IPS-18c (cell line): ENCODE data around the gene TMEM259.

Experiments used
- H3K4me3 ChIP-seq: 2 replicates; pipeline ENCODE4 v1.7.0; 2013; ENCODE audit warnings: low read depth, mild to moderate bottlenecking, low read length, moderate library complexity; ENCODE audit not compliant: insufficient read depth
- H3K9me3 ChIP-seq: one replicate; pipeline ENCODE4 v1.6.1; 2013; ENCODE audit warnings: mild to moderate bottlenecking, low read length, moderate library complexity; ENCODE audit not compliant: control insufficient read depth, insufficient read depth

Gene TMEM259

DNA sequence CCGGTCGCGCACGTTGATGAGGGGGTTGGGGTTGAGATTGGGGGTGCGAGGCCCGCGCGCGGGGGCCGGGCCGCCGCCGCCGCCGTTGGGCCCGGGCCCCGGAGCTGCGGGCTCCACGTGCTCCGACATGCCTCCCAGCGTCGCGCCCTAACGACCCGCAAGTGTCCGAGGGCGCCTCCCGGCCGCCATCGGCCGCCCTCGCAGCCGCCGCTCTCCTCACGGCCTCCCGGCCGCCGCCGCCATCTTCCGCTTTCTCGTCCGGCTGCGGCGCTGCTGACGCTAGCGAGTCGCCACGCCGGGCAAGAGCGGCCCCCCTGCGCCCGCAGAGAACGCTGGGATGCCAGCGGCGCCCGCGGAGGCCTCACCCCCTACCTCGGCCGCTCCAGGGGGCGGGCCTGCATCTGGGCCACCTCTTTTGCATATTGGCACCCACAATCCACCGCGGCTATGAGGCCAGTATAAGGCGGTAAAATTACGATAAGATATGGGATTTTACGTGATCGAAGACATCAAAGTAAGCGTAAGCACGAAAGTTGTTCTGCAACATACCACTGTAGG, at the start of gene TMEM259:
Gene TMEM259, minus strand, starts transcription at position 256 of the 558 bp plus-strand sequence. Its CDS starts 127 bp downstream, at position 129.
- peak within 1 kb of the TSS; percentile 89 for H3K4me3 ChIP-seq
- H3K9me3 ChIP-seq = no peaks in the 10 kb centered on the region

DNA sequence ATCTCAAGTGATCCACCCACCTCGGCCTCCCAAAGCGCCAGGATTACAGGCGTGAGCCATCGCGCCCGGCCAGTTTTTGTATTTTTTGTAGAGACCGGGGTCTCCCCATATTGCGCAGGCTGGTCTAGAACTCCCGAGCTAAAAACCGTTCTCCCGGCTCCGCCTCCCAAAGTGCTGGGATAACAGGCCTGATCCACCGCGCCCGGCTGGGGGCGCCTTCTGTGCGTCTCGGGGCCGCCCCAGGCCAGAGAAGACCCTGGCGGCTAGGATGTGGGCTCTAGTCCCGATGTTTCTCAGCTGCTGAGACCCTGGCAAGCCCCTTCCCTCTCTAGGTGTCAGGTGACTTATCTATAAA, 49.6 kb upstream of the TMEM259 start:
- H3K9me3 ChIP-seq = no peaks in the 10 kb centered on the region
- peak overlapping the region; percentile 56; the same call in 1 of the 2 replicates for H3K4me3 ChIP-seq

DNA sequence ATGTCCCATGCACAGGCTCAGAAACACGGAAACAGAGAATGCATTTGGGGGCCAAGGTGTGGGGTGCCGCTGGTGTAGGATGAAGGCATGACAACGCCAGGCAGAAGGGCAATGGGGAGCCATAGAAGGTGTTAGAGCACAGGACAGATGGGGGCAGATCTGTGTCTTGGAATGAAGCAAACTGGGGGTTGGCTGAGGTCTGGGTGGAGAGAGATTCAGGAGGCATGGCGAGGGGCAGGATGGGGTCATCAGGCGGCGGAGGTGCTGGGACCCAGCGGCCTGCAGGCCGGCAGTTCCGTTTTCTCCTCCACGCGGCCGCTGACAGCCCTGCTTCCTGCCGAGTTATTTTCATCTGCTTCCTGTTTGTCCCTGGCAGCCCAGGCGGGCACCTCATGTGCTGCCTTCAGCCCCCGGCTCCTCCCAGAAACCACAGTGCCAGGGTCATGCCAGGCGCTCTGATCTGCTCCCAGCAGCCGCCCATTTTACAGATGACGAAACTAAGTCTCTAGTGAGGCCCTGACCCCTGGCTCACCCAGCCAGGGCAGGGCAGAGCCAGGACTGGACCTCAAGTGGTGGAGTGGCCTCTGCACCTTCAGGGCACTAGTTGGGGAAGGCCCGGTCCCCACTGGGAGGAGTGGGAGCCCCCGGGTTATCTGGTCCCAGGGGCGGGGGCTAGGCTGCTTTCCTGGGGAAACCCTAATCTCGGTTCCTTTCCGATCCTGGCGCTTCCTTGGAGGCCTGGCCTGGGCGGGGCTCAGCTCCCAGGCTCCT, 48.3 kb upstream of the TMEM259 start:
- no peak overlapping the region for H3K4me3 ChIP-seq

DNA sequence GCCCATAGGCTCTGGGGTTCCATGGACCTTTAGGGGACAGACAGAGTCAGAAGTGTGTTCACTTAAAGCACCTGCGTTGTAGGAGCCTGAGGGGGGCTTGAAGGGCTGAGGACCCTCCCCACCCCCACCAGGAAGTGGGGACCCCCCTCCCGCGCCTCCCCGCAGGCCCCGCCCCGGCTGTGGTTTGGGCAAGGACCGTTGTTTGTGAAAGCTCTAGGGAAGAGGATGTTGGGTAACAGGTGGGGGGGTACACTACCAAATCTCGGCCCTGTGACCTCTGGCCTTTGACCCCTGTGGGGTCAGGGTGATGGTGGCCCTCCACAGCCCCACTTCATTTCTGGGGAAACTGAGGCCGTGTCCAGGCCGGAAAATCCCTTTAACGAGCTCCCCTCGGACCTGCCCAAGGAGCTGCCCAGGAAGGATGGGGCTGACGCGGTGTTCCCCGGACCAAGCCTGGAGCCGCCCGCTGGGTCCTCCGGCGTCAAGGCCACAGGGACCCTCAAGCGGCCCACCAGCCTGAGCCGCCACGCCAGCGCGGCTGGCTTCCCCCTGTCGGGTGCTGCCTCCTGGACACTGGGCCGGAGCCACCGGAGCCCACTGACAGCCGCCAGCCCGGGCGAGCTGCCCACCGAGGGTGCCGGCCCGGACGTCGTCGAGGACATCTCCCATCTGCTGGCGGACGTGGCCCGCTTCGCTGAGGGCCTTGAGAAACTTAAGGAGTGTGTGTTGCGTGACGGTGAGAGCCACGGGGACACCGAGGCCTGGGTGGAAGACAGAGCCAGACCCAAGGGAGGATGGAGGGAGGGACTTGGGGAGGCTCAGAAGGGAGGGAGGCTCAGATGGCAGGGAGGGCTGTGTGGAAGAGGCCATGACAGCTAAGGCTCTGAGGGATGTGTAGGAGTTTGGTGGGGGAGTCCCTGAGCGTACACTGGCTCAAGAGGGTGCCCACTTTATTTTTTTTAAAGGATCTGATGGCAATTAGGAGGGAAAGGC, 47.4 kb upstream of the TMEM259 start:
- no peak overlapping the region for H3K4me3 ChIP-seq
- no peaks in the 10 kb centered on the region for H3K9me3 ChIP-seq

More for the DNA sequence above, 48.3 kb upstream of the TMEM259 start:
- no peaks in the 10 kb centered on the region for H3K9me3 ChIP-seq

DNA sequence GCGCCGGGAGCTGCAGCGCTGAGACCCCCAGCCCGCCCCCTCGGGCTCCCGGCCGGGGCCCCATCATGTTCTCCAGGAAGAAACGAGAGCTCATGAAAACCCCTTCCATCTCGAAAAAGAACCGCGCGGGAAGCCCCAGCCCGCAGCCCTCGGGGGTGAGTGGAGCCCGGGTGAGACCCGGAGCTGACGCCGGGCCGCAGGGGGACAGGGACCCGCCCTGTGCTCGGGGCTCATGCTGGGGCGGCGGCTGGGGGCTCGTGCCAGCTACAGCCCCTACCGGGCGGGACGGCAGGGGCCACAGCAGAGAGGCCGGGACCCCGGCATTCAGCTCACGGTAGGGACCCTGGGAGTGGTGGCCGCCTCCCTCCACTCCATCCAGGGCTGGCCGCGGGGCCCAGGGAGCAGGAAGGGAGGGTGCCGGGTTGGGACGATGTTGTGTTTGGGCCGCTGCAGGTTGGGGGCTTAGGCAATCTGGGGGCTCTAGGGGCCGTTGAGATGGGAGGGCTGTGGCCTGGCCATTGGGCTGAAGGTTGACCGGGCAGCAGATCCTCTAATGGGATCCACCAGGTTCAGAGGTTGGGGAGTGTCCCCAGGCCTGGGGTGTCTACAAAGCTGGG, 46.5 kb upstream of the TMEM259 start:
- Histone ChIP-seq H3K9me3 (no peaks in the 10 kb centered on the region), H3K4me3 (peak overlapping the region; percentile 59)

DNA sequence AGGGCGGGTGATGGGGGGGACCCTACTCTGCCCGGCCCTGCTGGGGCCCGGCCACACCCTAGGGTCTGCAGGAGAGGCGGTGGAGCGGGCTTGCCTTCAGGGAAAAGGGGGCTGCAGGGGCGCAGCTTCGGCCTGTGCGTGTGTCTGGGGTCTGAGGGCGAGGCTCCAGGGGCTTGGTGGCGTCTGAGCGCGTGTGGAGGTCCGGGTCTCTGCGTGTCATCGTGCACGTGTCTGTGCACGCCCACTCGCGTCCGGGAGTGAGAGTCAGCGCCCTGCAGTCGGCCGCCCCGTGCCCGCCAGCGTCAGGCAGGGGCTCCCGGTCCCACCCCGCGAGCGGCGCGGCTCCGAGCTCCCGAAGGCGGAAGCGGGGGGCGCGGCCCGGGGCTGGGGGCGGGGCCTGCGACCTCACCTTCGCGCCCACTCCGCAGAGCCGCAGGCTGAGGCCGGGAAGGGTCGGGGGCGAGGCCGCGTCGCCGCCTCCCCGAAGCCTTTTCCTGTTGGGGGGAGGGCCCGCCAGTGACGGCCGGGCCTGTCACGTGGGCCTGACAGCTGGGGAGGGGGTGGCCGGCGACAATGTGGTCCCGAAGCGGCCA, 45.9 kb upstream of the TMEM259 start, which contains the start of gene ARHGAP45:
Gene ARHGAP45, plus strand, starts transcription at position 420 of the 593 bp plus-strand sequence. CDS start 239 bp downstream, outside the sequence.
- Histone ChIP-seq H3K4me3 (peak within 1 kb of the TSS; percentile 59), H3K9me3 (no peaks in the 10 kb centered on the region)

DNA sequence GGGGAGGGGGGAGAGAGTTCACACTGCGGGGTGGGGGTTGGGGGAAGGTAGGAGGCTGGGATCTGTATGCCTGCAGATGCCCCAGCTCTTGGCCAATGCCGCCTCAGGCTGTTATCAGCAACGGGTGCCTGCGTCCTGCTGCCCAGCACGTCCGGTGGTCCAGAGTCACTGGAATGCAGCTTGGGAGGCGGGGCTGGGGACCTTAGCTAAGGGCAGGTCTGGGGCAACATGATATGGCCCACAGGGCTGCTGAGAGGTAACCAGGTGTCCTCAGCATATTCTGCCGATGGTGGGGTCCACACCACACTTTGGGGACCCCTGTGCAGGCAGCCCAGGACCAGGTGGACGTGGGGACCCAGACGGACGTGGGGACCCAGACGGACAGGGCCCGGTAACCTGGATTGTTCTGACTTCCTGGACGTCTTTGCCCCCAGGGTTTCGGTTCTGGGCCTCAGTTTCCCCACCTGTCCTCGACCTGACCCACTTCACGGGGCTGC, 45.4 kb upstream of the TMEM259 start:
- H3K4me3 ChIP-seq = 0 out of 2 replicates have a peak overlapping the region, but pooled peaks have one; percentile 59
- H3K9me3 ChIP-seq = no peaks in the 10 kb centered on the region

DNA sequence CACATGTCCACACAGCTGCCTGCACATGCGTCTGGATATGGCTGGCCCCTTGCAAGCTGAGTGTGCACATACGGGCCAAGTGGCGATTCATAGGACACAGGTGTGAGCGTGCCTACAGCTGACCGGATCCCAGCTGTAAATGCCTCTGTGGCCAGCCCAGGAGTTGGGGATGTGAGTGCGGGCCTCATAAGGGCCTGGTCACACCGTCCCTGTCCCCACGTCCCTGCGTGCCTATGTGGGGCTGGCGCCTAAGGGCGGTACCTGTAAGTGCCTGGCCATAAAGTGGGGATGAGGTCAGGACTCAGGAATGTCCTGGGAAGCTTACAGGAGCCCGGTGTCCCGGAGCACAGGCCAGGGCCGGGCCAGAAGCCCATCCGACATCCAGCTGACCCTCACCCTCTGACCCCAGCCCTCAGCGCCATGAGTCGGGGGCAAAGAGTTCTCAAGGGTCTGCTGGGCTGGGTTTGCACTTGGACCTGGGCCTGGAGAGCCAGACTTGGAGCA, 44.7 kb upstream of the TMEM259 start:
- no peaks in the 10 kb centered on the region for H3K9me3 ChIP-seq
- H3K4me3 ChIP-seq = no peak overlapping the region

DNA sequence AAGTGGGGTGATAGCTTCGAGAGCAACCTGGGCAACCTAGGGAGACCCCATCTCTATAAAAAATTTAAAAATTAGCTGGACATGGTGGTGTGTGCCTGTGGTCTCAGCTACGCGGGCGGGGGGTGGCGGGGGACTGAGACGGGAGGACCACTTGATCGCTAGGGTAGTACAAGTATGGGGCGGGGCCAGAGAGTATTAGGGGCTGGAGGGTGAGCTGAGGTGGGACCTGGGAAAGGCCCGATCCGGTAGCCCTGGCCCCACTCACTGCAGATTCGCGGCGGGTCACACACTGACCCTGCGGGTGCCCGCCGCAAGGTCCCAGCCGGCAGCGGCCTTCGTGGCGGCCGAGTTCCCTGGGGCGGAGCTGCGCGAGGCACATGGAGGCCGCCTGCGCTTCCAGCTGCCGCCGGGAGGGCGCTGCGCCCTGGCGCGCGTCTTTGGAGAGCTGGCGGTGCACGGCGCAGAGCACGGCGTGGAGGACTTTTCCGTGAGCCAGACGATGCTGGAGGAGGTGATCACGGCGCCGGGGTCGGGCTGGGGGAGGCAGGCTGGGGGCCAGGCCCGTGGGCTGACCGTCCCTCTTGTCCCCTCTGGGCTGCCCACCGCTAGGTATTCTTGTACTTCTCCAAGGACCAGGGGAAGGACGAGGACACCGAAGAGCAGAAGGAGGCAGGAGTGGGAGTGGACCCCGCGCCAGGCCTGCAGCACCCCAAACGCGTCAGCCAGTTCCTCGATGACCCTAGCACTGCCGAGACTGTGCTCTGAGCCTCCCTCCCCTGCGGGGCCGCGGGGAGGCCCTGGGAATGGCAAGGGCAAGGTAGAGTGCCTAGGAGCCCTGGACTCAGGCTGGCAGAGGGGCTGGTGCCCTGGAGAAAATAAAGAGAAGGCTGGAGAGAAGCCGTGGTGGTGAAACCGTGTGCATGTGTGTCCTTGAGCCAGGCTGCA, 44.0 kb upstream of the TMEM259 start:
- Histone ChIP-seq H3K4me3 (peak overlapping the region; percentile 20; the same call in 1 of the 2 replicates), H3K9me3 (no peaks in the 10 kb centered on the region)

DNA sequence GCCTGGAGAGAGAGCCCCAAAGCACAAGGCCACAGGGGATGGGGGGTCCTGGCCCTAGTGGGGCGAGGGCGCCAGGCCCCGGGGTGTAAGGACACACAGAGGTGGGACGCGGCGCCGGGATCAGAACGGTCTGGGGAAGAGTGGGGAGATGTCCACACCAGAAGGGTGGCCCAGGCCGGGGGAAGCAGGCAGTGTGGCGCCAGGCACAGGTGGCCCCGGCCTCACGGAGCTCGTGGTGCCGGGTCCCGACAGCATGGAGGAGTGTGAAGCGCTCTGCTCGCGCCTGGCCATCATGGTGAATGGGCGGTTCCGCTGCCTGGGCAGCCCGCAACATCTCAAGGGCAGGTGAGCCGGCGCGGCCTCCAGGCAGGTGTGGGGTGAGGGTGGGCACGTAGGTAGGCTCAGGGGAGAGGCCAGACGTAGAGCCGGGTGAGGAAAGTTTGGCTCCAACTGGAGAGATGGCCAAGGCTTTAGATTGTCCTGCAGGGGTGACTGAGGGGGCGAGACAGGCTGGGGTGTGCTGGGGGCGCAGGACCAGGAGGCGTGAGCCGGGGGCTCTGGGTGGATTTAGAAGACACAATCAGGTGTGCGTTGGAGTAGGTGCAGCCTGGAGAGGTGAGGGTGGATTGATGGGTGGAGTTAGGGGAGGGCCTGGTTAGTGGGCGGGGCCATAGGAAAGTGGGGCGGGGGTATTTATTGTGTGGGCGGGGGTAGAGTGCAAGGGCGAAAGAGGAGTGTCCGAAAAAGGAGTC, 43.2 kb upstream of the TMEM259 start:
- no peaks in the 10 kb centered on the region for H3K9me3 ChIP-seq
- no peak overlapping the region; the same call in 1 of the 2 replicates for H3K4me3 ChIP-seq

DNA sequence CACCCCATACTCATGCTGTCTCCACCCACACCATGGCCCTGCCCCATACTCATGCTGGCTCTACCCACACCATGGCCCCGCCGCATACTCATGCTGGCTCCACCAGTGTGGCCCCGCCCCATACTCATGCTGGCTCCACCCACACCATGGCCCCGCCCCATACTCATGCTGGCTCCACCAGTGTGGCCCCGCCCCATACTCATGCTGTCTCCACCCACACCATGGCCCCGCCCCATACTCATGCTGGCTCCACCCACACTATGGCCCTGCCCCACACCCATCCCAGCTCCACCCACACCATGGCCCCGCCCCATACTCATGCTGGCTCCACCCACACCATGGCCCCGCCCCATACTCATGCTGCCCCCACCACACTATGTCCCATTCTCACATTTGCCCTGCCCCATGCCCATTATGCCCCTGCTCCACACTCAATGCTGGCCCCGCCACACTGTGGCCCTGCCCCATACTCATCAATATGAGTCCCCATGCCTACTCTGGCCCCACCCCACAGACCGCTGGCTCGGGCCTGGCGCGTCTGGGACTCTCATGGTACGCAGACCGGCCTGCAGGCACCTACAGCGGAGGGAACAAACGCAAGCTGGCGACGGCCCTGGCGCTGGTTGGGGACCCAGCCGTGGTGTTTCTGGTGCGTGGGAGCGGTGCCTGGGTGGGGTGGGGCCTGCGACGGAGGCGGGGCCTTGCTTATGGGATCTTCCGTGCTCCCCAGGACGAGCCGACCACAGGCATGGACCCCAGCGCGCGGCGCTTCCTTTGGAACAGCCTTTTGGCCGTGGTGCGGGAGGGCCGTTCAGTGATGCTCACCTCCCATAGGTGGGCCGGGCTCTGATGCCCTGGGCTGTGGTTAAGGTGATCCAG, 42.3 kb upstream of the TMEM259 start:
- H3K4me3 ChIP-seq = no peak overlapping the region
- H3K9me3 ChIP-seq = peaks cover 7% of the 10 kb centered on the region

DNA sequence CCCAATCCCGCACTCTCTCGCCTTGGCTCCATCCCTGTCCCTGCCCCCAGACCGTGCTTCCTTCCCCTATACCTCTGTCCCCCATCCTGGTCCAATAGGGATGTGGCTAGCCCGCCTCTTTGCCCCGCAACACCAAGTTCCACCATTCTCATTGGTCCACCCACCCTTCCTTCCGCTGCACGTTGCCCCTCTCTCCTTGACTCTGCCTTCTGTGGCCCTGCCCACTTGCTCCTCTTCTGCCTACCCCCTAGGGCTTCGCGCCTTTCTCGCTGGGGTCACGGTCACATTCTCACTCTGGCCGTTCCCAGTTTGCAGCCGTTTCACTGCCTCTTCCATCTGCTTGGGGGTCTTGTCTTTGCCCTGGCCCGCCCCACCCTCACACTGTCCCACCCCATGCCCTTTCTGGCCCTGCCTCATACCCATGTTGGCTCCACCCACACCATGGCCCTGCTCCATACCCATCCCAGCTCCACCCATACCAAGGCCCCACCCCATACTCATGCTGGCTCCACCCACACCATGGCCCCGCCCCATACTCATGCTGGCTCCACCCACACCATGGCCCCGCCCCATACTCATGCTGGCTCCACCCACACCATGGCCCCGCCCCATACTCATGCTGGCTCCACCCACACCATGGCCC, 41.6 kb upstream of the TMEM259 start:
- no peak overlapping the region for H3K4me3 ChIP-seq
- H3K9me3 ChIP-seq = peaks cover 11% of the 10 kb centered on the region

DNA sequence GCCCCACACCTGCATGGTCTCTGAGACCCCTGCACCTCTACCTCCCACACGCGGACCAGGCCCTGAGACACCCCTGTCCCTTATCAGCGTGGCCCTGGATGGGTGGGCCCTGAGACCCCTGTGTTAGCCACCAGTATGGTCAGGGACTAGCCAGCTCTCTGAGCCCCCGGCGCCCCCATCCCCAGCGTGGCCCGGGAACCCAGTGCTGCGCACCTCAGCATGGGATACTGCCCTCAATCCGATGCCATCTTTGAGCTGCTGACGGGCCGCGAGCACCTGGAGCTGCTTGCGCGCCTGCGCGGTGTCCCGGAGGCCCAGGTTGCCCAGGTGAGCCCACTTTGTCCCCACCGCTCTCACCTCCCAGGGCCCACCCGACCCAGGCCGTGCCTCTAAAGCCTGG, 41.1 kb upstream of the TMEM259 start:
- H3K4me3 ChIP-seq = no peak overlapping the region
- peaks cover 15% of the 10 kb centered on the region for H3K9me3 ChIP-seq

DNA sequence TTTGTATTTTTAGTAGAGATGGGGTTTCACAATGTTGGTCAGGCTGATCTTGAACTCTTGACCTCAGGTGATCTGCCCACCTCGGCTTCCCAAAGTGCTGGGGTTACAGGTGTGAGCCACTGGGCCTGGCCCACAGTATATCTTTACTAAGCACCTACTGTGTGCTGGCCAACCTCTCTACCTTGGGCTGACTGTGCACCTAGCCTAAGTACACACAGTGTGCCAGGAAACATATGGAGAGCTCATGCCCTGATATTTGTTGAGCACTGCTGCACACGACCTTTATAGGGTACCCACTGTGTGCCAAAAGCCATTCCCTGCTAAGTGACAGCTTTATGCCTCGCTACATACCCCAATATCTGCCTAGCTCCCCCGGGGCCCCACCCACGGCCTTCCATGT, 39.8 kb upstream of the TMEM259 start:
- Histone ChIP-seq H3K9me3 (peaks cover 25% of the 10 kb centered on the region), H3K4me3 (no peak overlapping the region)
